Fibroblast of skin of abdomen (primary cell): Measurements from ENCODE around the gene COX19.
"Not testable (repeated sequence)": the region's sequence is repeated elsewhere in the genome, so short reads cannot be mapped to it uniquely, and the experiment has no call there.

Experiments used
- DNase-seq: peaks from one replicate; pipeline ENCODE4 v3.0.0-alpha.2; 2013

COX19 gene

GRCh38 chr7:977326-978048, 2.1 kb upstream of the COX19 start:
- no peak for DNase-seq

- DNase-seq = no peak
These were observed 1.6 kb upstream of the COX19 start for GRCh38 chr7:976901-977325.

GRCh38 chr7:975702-976473, 539 bp upstream of the COX19 start:
- no peak for DNase-seq

GRCh38 chr7:974172-974571, 1.2 kb downstream of the COX19 start:
- no peak for DNase-seq

- no peak for DNase-seq
These were observed 2.0 kb downstream of the COX19 start for GRCh38 chr7:973312-973711.

- no peak for DNase-seq
These were observed 2.6 kb downstream of the COX19 start for GRCh38 chr7:972676-973309.

GRCh38 chr7:972110-972509, 3.2 kb downstream of the COX19 start:
- DNase-seq = no peak

GRCh38 chr7:970744-971143, 4.6 kb downstream of the COX19 start:
- no peak for DNase-seq

- no peak for DNase-seq
These were observed 5.9 kb downstream of the COX19 start for GRCh38 chr7:969403-969802.

GRCh38 chr7:968205-969105, 6.9 kb downstream of the COX19 start:
- DNase-seq = no peak

GRCh38 chr7:967361-968082, 7.8 kb downstream of the COX19 start:
- DNase-seq = no peak

- no peak for DNase-seq
These were observed 8.9 kb downstream of the COX19 start for GRCh38 chr7:966291-967069.

GRCh38 chr7:964401-965231, 10.7 kb downstream of the COX19 start:
- DNase-seq = peak; percentile 28

- DNase-seq = no peak
These were observed 11.9 kb downstream of the COX19 start for GRCh38 chr7:963236-964078.

- no peak for DNase-seq
These were observed 12.8 kb downstream of the COX19 start for GRCh38 chr7:962401-963081.

- DNase-seq = no peak
These were observed 13.6 kb downstream of the COX19 start for GRCh38 chr7:961546-962400.

GRCh38 chr7:960972-961371, 14.4 kb downstream of the COX19 start:
- DNase-seq = not testable (repeated sequence)
